Suprapubic skin (tissue), 4 donors: ENCODE results near the gene F2. TPM values are rescaled to one million over a fixed set of nuclear protein-coding genes. Genes with fewer than 3 reads are reported as not detected.

Source experiments
- DNase-seq, 2 donors: peaks; one replicate each; pipeline ENCODE4 v3.0.0-alpha.2; 2019; ENCODE audit warnings: low spot score in 2 of 2
- H3K27ac ChIP-seq: fragments of 200-600 bp; sonication (generic); one replicate; pipeline ENCODE4 v1.5.1; 2019
- H3K27me3 ChIP-seq: fragments of 200-600 bp; sonication (generic); one replicate; pipeline ENCODE4 v1.5.1; 2019
- H3K36me3 ChIP-seq: fragments of 200-600 bp; sonication (generic); one replicate; pipeline ENCODE4 v1.5.1; 2019
- H3K4me1 ChIP-seq: fragments of 200-600 bp; sonication (generic); one replicate; pipeline ENCODE4 v1.5.1; 2019
- H3K4me3 ChIP-seq: fragments of 200-600 bp; sonication (generic); one replicate; pipeline ENCODE4 v1.5.1; 2019; ENCODE audit warnings: mild to moderate bottlenecking
- H3K9me3 ChIP-seq: fragments of 200-600 bp; sonication (generic); one replicate; pipeline ENCODE4 v1.5.1; 2019
- EP300 ChIP-seq: sonication (generic); formaldehyde crosslinking; IDR thresholded peaks from one replicate; pipeline ENCODE4 v1.6.1; 2017; ENCODE audit warnings: antibody characterized with exemption
- POLR2A ChIP-seq, 2 donors: fragments of 450-650 bp; IDR thresholded peaks; one replicate each; pipeline ENCODE4 v1.6.1; 2017; ENCODE audit warnings: antibody characterized with exemption in 2 of 2, mild to moderate bottlenecking in 2 of 2, moderate library complexity in 2 of 2
- POLR2AphosphoS5 ChIP-seq, 3 donors: sonication (generic); formaldehyde crosslinking; IDR thresholded peaks; one replicate each; pipeline ENCODE4 v1.6.1; 2017; ENCODE audit warnings: antibody characterized with exemption in 3 of 3
- WGBS: methylation state at CpG from one replicate; pipeline ENCODE4 v1.1.5; 2018; 5-methylcytosine and 5-hydroxymethylcytosine counted together
- total RNA-seq, 4 donors: library from RNA; depleted of rRNA; stranded (reverse); fragments of >200 nt; gene quantifications; one replicate each; pipeline ENCODE4 v1.1.0, GENCODE V29; 2016
- TF ChIP-seq, protein P1 (sequence below), 2 donors: fragments of 200-600 bp in 1 of 2; fragments of 450-650 bp in 1 of 2; sonication (generic) in 1 of 2; IDR thresholded peaks; one replicate each; pipeline ENCODE4 v1.5.1; 2016 to 2019; ENCODE audit warnings: antibody characterized with exemption in 2 of 2, mild to moderate bottlenecking in 1 of 2, moderate library complexity in 1 of 2

The F2 gene
- total RNA-seq, 4 donors from 2014 or later, result 1.6 TPM; not detected in 3

DNA sequence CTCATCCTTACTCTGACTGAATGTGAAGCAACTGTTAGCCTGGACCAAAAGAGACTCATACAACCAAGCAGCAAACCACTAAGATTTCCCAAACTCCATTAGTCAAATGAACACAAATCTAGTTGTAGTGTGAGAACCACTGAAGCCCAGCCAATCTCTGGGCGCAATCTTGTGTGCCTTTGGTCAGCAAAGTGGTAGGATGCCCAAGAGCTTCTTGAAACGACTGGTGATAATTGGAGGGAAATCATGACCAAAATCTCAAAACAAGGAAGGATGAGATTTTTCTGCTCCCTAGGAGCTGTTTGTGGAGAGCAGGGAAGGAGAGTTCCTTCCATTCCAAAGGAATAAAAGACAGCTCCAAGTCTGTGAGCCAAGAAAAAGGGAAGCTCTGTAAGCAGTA is 24.0 kb downstream of the F2 start:
- DNase-seq, result no peak

DNA sequence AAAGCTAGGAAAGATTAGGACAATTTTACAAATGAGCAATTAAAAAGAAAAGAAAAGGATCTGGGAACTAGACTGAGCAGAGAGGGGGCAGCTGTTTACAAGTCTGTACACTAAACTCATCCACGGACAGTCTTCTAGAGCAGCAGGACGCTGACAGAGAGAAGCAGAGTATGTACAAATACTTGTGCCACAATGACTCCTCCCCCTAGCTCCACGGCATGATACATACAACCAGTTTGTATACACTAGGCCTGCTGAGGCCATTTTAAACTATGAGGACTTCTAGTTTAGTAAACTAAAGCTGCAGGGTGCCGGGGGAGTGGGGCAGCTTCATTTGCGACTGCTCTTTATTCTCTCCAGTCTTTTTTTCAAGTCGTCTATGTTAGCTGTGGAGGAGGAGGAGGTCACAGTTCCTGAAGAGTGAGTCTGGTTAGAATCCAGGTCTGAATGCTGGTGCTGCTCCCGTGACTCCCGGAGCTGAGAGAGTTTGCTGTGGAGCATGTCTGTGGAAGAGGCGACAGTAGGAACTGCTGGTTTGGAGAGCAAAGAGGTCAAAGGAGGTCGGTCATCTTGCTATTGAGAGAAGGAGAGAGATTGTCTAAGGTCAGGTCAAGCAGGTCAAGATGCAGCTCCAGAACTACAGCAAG is 24.8 kb downstream of the F2 start:
- 84% methylated on average over 10 of the region's 10 CpGs for WGBS
- Histone ChIP-seq H3K27me3 (no peaks in the 10 kb centered on the region), H3K27ac (no peak overlapping the region)

More for the DNA sequence above, 24.0 kb downstream of the F2 start:
- Histone ChIP-seq H3K4me3 (no peak overlapping the region), H3K9me3 (no peaks in the 10 kb centered on the region), H3K27ac (no peak overlapping the region), H3K27me3 (no peaks in the 10 kb centered on the region), H3K36me3 (peaks cover 65% of the 10 kb centered on the region), H3K4me1 (no peaks in the 10 kb centered on the region)
- TF ChIP-seq POLR2AphosphoS5 (IDR thresholded peaks at IDR 0.05), result no peak
- no peak for TF ChIP-seq EP300
- TF ChIP-seq, protein P1, sequence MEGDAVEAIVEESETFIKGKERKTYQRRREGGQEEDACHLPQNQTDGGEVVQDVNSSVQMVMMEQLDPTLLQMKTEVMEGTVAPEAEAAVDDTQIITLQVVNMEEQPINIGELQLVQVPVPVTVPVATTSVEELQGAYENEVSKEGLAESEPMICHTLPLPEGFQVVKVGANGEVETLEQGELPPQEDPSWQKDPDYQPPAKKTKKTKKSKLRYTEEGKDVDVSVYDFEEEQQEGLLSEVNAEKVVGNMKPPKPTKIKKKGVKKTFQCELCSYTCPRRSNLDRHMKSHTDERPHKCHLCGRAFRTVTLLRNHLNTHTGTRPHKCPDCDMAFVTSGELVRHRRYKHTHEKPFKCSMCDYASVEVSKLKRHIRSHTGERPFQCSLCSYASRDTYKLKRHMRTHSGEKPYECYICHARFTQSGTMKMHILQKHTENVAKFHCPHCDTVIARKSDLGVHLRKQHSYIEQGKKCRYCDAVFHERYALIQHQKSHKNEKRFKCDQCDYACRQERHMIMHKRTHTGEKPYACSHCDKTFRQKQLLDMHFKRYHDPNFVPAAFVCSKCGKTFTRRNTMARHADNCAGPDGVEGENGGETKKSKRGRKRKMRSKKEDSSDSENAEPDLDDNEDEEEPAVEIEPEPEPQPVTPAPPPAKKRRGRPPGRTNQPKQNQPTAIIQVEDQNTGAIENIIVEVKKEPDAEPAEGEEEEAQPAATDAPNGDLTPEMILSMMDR (IDR thresholded peaks at IDR 0.05), result no peak
- TF ChIP-seq POLR2A (IDR thresholded peaks at IDR 0.05), result no peak
- 93% methylated on average over 2 of the region's 2 CpGs for WGBS

DNA sequence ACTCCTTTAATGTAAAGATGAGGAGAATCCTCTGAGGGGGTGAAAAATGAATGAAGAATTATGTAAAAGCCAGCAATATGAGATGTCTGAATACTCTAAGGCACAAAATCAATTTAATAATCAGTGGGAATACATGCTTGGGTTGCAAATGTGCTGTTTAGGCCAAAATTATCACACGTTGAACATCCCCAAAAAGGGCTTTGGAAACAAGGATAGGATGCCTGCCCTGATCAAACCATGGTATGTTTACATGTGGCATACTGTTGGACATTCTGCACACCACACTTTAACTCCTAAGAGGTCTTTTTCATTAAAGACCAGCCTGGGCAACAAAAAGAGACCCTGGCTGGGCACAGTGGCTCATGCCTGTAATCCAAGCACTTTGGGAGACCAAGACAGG is 26.3 kb downstream of the F2 start:
- H3K36me3 ChIP-seq, result peaks cover 87% of the 10 kb centered on the region
- TF ChIP-seq EP300 (no peak), POLR2A (IDR thresholded peaks at IDR 0.05) (no peak), POLR2AphosphoS5 (IDR thresholded peaks at IDR 0.05) (no peak)
- TF ChIP-seq, protein P1 (IDR thresholded peaks at IDR 0.05), result no peak
- no peak overlapping the region for H3K27ac ChIP-seq
- WGBS, result 79% methylated on average over 1 of the region's 1 CpG
- H3K9me3 ChIP-seq, result no peaks in the 10 kb centered on the region
- H3K4me3 ChIP-seq, result no peak overlapping the region
- DNase-seq, result no peak
- H3K27me3 ChIP-seq, result no peaks in the 10 kb centered on the region
- H3K4me1 ChIP-seq, result no peaks in the 10 kb centered on the region

More for the DNA sequence above, 24.8 kb downstream of the F2 start:
- TF ChIP-seq POLR2A (IDR thresholded peaks at IDR 0.05) (no peak), EP300 (no peak)
- Histone ChIP-seq H3K9me3 (no peaks in the 10 kb centered on the region), H3K4me1 (no peaks in the 10 kb centered on the region), H3K36me3 (peaks cover 72% of the 10 kb centered on the region), H3K4me3 (no peak overlapping the region)
- no peak for DNase-seq

DNA sequence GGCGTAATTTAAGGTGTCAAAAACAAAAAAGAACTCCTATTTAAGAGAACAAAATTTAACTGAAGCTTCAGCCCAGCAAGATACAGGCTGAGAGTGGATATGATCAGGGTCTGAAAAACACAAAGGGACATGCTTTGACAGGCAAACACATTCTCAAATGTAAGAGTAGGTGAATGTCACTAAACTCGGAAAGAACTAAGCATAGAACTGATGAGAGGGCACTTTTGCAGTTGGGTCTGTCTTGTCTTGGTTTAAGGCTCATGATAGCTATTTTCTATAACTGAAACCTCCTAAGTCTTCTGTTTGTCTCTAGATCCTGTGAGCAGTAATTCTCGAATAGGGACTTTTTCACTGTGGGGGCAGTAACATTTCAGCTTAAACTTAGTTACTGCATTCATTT is 27.0 kb downstream of the F2 start:
- TF ChIP-seq, protein P1 (IDR thresholded peaks at IDR 0.05), result no peak
- TF ChIP-seq POLR2A (IDR thresholded peaks at IDR 0.05) (no peak), EP300 (no peak), POLR2AphosphoS5 (IDR thresholded peaks at IDR 0.05) (no peak)
- Histone ChIP-seq H3K4me3 (no peak overlapping the region), H3K27me3 (no peaks in the 10 kb centered on the region), H3K27ac (no peak overlapping the region), H3K4me1 (no peaks in the 10 kb centered on the region), H3K36me3 (peaks cover 94% of the 10 kb centered on the region), H3K9me3 (no peaks in the 10 kb centered on the region)
- DNase-seq, result no peak
- 93% methylated on average over 3 of the region's 3 CpGs for WGBS

DNA sequence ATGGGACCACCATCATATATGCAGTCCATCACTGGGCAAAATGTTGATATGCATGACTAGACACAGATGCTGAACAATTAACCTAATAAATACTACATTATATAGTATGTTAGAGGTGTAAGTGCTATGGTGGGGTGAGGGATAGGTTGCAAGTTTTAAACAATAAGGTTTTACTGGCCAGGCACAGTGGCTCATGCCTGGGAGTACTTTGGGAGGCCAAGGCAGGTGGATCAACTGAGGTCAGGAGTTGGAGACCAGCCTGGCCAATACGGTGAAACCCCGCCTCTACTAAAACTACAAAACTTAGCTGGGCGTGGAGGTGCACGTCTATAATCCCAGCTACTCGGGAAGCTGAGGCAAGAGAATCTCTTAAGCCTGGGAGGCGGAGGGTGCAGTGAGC is 28.1 kb downstream of the F2 start:
- 90% methylated on average over 6 of the region's 6 CpGs for WGBS
- no peak for DNase-seq
- no peaks in the 10 kb centered on the region for H3K27me3 ChIP-seq
- no peaks in the 10 kb centered on the region for H3K4me1 ChIP-seq
- no peaks in the 10 kb centered on the region for H3K9me3 ChIP-seq
- peaks cover 97% of the 10 kb centered on the region for H3K36me3 ChIP-seq
- H3K4me3 ChIP-seq, result no peak overlapping the region
- H3K27ac ChIP-seq, result no peak overlapping the region
- TF ChIP-seq POLR2A (IDR thresholded peaks at IDR 0.05) (no peak), POLR2AphosphoS5 (IDR thresholded peaks at IDR 0.05) (no peak), EP300 (no peak)
- TF ChIP-seq, protein P1 (IDR thresholded peaks at IDR 0.05), result no peak

DNA sequence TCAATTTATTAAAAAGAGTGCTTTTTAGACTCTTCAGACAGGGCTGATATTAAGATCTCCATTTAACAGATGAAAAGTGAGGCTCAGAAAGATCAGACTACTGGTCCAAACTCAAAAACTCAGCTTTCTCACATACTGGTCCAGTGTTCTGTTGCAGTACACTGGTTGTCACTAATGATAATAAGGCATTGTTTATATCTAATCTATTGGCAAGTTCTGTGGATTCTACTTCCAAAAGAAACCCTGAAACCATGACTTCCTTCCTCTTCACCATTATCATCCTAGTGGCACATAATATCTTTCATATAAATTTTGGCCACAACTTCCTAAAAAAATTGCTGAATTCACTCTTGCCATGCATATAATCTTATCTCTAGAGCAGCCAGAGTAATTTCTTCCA is 36.9 kb downstream of the F2 start:
- Histone ChIP-seq H3K27ac (no peak overlapping the region), H3K9me3 (no peaks in the 10 kb centered on the region), H3K36me3 (peaks cover 95% of the 10 kb centered on the region), H3K27me3 (no peaks in the 10 kb centered on the region), H3K4me3 (no peak overlapping the region), H3K4me1 (no peaks in the 10 kb centered on the region)
- DNase-seq, result no peak
- TF ChIP-seq, protein P1 (IDR thresholded peaks at IDR 0.05), result no peak
- no peak for TF ChIP-seq POLR2A (IDR thresholded peaks at IDR 0.05)
- TF ChIP-seq EP300, result no peak
- TF ChIP-seq POLR2AphosphoS5 (IDR thresholded peaks at IDR 0.05), result no peak
